HG03095 (cell line): Measurements from ENCODE around the gene DOCK8.

Experiments used
- ATAC-seq: cut with Tn5 transposase; IDR thresholded peaks from one replicate; pipeline ENCODE4 v1.9.1; 2021; ENCODE audit warnings: moderate library complexity; ENCODE audit not compliant: unreplicated experiment

DOCK8 gene

GRCh38 chr9:304106-304505 lies 89.4 kb downstream of the DOCK8 start:
- ATAC-seq: no peak

- ATAC-seq: no peak
Observed at GRCh38 chr9:304519-305185, 90.0 kb downstream of the DOCK8 start.

GRCh38 chr9:306907-307306 lies 92.2 kb downstream of the DOCK8 start:
- no peak for ATAC-seq

GRCh38 chr9:311841-312240 lies 97.2 kb downstream of the DOCK8 start:
- no peak for ATAC-seq

GRCh38 chr9:312596-313320 lies 98.1 kb downstream of the DOCK8 start:
- ATAC-seq: no peak

- ATAC-seq: no peak
Observed at GRCh38 chr9:316382-316965, 101.8 kb downstream of the DOCK8 start.

GRCh38 chr9:318646-319045 lies 104.0 kb downstream of the DOCK8 start:
- ATAC-seq: no peak

GRCh38 chr9:324971-325370 lies 110.3 kb downstream of the DOCK8 start:
- no peak for ATAC-seq

GRCh38 chr9:326667-327066 lies 112.0 kb downstream of the DOCK8 start:
- ATAC-seq: no peak

- ATAC-seq: no peak
Observed at GRCh38 chr9:328453-328852, 113.8 kb downstream of the DOCK8 start.

GRCh38 chr9:331197-331596 lies 116.5 kb downstream of the DOCK8 start:
- ATAC-seq: no peak

GRCh38 chr9:335373-335772 lies 120.7 kb downstream of the DOCK8 start:
- no peak for ATAC-seq

- ATAC-seq: no peak
Observed at GRCh38 chr9:336039-336438, 121.4 kb downstream of the DOCK8 start.

- no peak for ATAC-seq
Observed at GRCh38 chr9:338602-339001, 123.9 kb downstream of the DOCK8 start.

GRCh38 chr9:341634-342421 lies 127.2 kb downstream of the DOCK8 start:
- ATAC-seq: no peak

- ATAC-seq: no peak
Observed at GRCh38 chr9:343773-344172, 129.1 kb downstream of the DOCK8 start.

GRCh38 chr9:346111-346571 lies 131.5 kb downstream of the DOCK8 start:
- no peak for ATAC-seq

GRCh38 chr9:347667-348292 lies 133.1 kb downstream of the DOCK8 start:
- no peak for ATAC-seq

GRCh38 chr9:350384-350783 lies 135.7 kb downstream of the DOCK8 start:
- ATAC-seq: no peak

- ATAC-seq: no peak
Observed at GRCh38 chr9:351916-352315, 137.3 kb downstream of the DOCK8 start.

GRCh38 chr9:353077-353476 lies 138.4 kb downstream of the DOCK8 start:
- ATAC-seq: no peak
